Measurements from ENCODE around the gene NUDT7. TPM values are rescaled to one million over a fixed set of nuclear protein-coding genes. Genes with fewer than 3 reads are reported as not detected.

Gene NUDT7
- total RNA-seq, 1 experiment from 2014 or later = 1.2 TPM

- no peak for DNase-seq (ENCODE audit: low spot score)
- no peak for TF ChIP-seq CTCF (conservative IDR thresholded peaks at IDR 0.05; ENCODE audit: low read depth, low read length)
- TF ChIP-seq EZH2 (IDR thresholded peaks at IDR 0.05; ENCODE audit: borderline replicate concordance, low read depth, low read length, poor library complexity, severe bottlenecking) = no peak
- Histone ChIP-seq H3K27me3 (replicated peaks; ENCODE audit: insufficient read depth, low read depth, low read length, poor library complexity) (no peaks in the 10 kb centered on the region), H3K27ac (ENCODE audit: low read depth, low read length, poor library complexity, severe bottlenecking) (no peak overlapping the region), H3K4me1 (ENCODE audit: insufficient read depth, low read length, poor library complexity, severe bottlenecking) (no peaks in the 10 kb centered on the region), H3K36me3 (ENCODE audit: insufficient read depth, low read length, poor library complexity, severe bottlenecking) (no peaks in the 10 kb centered on the region), H3K4me3 (ENCODE audit: low read depth, low read length, poor library complexity, severe bottlenecking) (no peak overlapping the region), H3K9me3 (ENCODE audit: low read depth, low read length, poor library complexity, severe bottlenecking) (no peaks in the 10 kb centered on the region)
- no TSS peak for BruUV-seq (replicated peaks)
- ChIA-PET POLR2A (ENCODE audit: low non-redundant PET) (no interaction called here), CTCF (no interaction called here)
- intact Hi-C loops (cut with micrococcal nuclease; ENCODE audit: unreplicated experiment) = no loop called here
Measured at GRCh38 chr16:77758046-77758445, 35.7 kb downstream of the NUDT7 start.

DNA sequence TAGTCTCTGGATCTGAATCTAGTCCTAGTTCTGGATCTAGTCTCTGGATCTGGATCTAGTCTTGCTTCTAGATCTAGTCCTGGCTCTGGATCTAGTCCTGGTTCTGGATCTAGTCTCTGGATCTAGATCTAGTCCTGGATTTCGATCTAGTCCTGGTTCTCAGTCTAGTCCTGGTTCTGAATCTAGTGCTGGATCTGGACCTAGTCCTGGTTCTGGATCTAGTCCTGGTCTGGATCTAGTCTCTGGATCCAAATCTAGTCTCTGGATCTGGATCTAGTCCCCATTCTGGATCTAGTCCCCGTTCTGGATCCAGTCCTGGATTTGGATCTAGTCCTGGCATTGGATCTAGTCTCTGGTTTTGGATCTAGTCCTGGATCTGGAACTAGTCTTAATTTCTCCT lies 36.2 kb downstream of the NUDT7 start:
- BruUV-seq (replicated peaks) = no TSS peak
- TF ChIP-seq CTCF (conservative IDR thresholded peaks at IDR 0.05; ENCODE audit: low read depth, low read length) = no peak
- no peak for TF ChIP-seq EZH2 (IDR thresholded peaks at IDR 0.05; ENCODE audit: borderline replicate concordance, low read depth, low read length, poor library complexity, severe bottlenecking)
- Histone ChIP-seq H3K27ac (ENCODE audit: low read depth, low read length, poor library complexity, severe bottlenecking) (no peak overlapping the region), H3K27me3 (replicated peaks; ENCODE audit: insufficient read depth, low read depth, low read length, poor library complexity) (no peaks in the 10 kb centered on the region), H3K36me3 (ENCODE audit: insufficient read depth, low read length, poor library complexity, severe bottlenecking) (no peaks in the 10 kb centered on the region), H3K4me1 (ENCODE audit: insufficient read depth, low read length, poor library complexity, severe bottlenecking) (no peaks in the 10 kb centered on the region), H3K9me3 (ENCODE audit: low read depth, low read length, poor library complexity, severe bottlenecking) (no peaks in the 10 kb centered on the region), H3K4me3 (ENCODE audit: low read depth, low read length, poor library complexity, severe bottlenecking) (no peak overlapping the region)
- ChIA-PET POLR2A (ENCODE audit: low non-redundant PET) (no interaction called here), CTCF (no interaction called here)
- no peak for DNase-seq (ENCODE audit: low spot score)
- intact Hi-C loops (cut with micrococcal nuclease; ENCODE audit: unreplicated experiment) = no loop called here

DNA sequence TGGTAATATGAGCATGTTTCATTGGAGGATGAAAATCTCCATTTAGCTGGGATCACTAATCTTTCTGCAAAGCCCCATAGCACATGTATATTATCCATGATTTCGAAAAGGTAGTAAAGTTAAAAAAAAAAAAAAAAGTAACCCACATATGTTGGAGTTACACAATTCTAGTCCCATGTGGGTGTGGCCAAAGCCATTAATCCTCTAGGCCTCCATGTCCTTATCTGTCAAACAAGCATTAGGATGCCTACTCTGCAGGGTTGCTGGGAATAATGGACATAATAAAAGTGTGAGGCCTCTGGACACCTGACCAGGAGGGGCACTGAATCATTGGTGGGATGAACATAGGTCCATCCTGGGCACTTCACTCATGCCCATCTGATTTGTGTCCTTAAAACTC lies 36.9 kb downstream of the NUDT7 start:
- ChIA-PET CTCF (no interaction called here), POLR2A (ENCODE audit: low non-redundant PET) (no interaction called here)
- Histone ChIP-seq H3K4me1 (ENCODE audit: insufficient read depth, low read length, poor library complexity, severe bottlenecking) (no peaks in the 10 kb centered on the region), H3K27ac (ENCODE audit: low read depth, low read length, poor library complexity, severe bottlenecking) (no peak overlapping the region), H3K36me3 (ENCODE audit: insufficient read depth, low read length, poor library complexity, severe bottlenecking) (no peaks in the 10 kb centered on the region), H3K4me3 (ENCODE audit: low read depth, low read length, poor library complexity, severe bottlenecking) (no peak overlapping the region), H3K9me3 (ENCODE audit: low read depth, low read length, poor library complexity, severe bottlenecking) (no peaks in the 10 kb centered on the region), H3K27me3 (replicated peaks; ENCODE audit: insufficient read depth, low read depth, low read length, poor library complexity) (no peaks in the 10 kb centered on the region)
- intact Hi-C loops (cut with micrococcal nuclease; ENCODE audit: unreplicated experiment) = no loop called here
- BruUV-seq (replicated peaks) = no TSS peak
- TF ChIP-seq CTCF (conservative IDR thresholded peaks at IDR 0.05; ENCODE audit: low read depth, low read length) (no peak), EZH2 (IDR thresholded peaks at IDR 0.05; ENCODE audit: borderline replicate concordance, low read depth, low read length, poor library complexity, severe bottlenecking) (no peak)
- DNase-seq (ENCODE audit: low spot score) = no peak

Data from A673 (cell line).